NCI-H526 (cell line): ENCODE measurements around the gene FUT6.

Source experiments
- DNase-seq, 2 experiments: peaks; one replicate each; lab custom pipeline; 2025; lab: John Stamatoyannopoulos, UW

Gene FUT6

DNA sequence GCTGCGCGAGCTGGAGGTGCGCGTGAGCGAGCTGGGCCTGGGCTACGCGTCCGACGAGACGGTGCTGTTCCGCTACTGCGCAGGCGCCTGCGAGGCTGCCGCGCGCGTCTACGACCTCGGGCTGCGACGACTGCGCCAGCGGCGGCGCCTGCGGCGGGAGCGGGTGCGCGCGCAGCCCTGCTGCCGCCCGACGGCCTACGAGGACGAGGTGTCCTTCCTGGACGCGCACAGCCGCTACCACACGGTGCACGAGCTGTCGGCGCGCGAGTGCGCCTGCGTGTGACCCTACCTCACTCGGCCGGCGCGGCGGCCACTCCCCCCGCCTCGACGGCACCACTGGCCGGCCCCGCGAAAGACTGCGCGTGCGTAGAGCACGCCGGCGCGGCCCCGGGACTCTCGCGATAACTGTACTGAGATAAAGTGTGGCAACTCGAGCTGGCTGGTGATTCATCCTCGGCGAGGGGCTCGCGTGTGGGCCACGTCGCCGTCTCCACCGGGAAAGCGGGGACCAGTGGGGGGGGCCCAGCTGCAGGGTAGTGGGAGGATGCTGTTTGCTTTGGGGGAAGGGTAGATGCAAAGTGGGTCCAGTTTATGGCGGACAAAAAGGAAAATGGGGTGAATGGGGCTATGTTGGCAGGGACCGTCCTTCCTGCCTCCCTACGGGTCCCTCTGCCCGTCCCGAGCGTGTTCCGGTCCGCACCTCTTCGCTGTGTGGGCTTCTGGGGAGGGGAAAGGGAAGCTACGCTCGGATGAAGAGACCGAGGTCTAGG lies 11.4 kb downstream of the FUT6 start:
- peak; percentile 51 to 94 for DNase-seq

DNA sequence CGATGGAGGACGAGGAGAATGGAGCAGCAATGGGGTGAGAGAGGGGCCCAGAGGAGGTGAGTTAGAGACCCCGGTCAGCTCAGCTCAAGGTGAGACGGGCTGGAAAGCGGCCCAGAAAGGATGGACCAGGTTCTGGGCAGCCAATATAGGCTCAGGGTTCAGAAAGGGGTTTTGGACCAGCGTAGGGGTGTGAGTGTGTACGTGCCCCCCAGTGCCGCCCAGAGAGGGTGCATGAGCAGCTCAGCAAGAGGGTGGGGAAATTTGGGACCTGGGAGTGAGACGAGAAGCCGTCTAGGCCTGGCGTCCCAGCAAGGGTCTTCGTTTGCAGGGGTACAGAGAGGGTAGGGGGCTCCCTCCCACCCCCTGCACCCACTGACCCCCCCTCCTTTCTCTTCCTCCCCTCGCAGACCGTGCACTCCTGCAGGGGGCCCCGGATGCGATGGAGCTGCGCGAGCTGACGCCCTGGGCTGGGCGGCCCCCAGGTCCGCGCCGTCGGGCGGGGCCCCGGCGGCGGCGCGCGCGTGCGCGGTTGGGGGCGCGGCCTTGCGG lies 12.1 kb downstream of the FUT6 start:
- DNase-seq, result no peak

DNA sequence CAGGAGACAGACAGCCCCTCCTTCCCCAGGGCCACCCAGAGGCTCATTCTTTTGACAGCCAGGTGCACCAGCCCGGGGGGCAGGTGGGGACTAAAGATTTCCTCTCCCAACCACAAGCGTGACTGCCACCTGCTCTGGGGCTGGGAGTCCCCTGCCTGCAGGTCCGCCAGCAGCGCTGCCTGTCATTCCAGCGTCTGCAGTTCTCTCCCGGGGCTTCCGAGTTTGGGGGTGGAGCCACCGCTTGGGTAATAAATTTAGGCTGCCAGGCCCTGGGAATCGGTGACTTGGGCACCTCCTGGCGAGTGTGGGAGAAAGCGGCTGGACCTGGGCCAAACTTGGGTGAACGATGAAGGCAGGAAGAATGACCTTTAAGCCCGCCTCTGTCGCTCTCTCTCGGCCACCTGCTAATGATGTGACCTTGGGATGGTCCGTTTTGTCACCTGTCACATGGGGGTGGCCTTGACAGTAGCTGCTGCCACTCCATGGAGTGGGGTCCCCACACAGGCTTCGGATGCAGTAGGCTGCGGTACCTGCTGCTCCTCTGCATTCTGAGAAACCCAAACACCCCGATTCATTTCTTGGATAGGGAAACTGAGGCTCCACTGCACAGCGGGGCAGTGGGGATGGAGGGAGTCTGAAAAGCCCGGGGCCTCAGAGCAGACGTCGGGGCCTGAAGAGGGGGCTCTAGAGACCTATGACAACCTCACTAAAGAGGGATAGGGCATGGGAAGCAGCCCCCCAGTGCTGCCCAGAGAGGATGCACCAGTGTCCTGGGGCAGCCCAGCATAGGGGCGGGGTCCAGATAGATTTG lies 12.8 kb downstream of the FUT6 start:
- peak; percentile 66 to 91 for DNase-seq

DNA sequence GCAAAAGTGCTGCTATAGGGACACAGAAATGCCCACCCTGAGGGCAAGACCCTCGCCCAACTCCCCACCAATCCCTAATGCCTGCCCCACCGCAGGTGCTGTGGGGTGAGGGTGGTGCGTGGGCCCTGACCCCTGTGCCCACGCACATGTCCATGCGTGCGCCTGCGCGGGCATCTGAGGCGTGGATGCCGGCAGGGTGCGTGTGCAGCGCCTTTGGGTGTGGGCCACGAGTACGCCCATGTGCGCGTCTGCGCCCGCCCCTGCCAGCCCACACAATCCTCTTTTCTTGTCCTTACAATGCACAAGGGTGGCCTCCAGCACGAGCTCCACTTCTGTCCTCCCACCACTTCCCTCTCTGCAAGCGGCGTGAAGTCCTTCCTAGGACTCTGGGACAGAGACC lies 14.3 kb downstream of the FUT6 start:
- DNase-seq, result no peak

DNA sequence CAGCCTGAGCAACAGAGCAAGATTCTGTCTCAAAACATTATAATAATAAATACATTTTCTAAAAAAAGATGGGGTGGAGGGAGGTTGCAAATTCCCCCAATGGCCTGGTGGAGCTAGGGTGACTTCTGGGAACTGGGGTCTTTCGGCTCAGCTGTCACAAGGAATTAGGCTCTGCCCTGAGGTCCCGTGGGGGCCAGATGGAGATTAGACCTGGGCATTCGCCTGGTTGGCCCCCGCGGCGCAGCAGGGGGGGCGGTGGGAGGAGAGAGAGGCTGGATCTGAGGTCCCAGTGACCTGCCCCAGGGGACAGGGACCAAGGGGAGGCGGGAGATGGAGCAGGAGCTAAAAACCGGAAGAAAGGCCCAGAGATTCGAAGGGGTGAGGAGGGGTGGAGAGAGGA lies 14.8 kb downstream of the FUT6 start:
- DNase-seq, result no peak

DNA sequence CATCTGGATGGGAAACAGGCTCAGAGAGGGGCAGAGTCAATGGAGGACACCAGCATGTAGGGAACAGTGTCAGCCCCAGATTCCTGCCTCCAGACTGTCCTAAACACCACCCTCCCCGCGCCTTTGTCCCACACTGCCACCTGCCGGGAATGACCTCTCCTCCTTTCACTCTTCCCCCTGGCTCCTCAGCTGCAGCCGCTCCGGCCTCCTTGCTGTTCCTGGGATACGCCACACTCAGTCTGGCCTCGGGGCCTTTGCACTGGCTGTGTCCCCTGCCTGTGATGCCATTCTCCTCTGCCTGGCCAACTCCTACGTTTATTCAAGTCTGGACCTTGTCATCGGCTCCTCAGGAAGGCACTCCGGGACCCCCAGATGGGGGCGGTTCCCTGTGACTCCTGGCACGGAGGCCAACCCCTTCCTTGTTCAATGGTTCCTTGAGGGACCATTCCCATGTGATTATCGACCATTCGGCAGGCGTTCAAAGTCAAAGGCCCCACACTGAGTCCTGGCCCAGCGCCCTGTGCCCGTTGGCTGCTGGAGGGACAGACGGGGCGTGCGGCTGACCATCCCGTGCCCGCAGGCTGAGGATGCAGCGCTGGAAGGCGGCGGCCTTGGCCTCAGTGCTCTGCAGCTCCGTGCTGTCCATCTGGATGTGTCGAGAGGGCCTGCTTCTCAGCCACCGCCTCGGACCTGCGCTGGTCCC lies 15.8 kb downstream of the FUT6 start:
- peak in 1 of 2 experiments; percentile 60 for DNase-seq

DNA sequence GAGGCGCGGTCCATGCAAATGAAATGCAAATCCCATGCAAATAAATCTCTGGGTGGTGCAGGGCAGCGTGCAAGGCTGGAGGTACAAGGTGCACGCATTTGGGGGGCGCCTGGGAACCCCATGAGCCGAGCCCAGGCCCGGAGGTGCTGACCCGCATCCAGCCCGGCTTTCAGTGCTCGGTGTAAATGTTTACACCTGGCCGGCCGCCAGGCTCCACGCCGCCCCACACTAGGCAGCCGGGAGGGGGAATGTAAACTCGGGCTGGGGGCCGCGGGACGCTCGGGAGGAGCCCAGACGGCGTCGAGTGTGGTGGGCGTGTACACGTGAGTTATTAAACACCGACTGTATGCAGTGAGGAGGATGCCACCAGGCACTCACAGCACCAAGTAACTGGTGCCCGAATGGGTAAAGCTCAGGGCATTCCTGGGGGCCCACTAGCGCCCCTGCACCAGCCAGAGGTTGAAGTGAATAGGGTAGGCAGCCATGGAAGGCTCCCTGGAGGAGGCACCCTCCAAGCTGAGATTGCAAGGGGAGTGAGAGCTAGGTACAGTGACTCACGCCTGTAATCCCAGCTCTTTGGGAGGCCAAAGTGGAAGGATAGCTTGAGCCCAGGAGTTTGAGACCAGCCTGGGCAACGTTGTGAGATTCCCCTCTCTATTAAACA lies 17.2 kb downstream of the FUT6 start:
- DNase-seq, result peak; percentile 74 to 82

DNA sequence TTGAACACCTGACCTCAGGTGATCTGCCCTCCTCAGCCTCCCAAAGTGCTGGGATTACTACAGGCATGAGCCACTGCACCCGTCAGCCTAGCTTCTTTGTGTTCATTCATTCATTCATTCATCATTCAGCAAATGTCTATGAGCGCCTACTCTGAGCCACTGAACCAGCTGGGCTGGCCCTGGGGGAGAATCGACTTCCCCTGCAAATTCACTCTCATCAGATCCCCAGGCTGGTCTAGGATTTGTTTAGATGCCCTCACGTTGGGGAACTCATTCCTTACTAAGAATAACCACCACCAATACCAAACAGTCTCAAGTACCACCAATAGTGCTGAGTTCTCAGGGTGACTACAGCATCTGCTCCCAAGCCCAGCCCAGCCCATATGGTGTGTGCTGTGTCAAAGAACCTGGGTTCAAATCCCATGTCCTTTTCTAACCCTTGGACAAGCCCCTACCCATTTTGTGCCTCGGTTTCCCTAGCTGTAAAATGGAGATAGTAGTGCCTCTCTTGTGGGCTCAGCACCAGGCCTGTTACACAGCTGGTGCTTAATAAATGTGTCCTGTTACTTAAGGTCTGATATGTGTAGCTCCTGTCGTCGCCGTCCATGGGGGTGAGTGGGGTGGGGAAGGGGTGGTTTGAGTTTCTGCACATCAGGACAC lies 17.9 kb downstream of the FUT6 start:
- DNase-seq, result no peak

DNA sequence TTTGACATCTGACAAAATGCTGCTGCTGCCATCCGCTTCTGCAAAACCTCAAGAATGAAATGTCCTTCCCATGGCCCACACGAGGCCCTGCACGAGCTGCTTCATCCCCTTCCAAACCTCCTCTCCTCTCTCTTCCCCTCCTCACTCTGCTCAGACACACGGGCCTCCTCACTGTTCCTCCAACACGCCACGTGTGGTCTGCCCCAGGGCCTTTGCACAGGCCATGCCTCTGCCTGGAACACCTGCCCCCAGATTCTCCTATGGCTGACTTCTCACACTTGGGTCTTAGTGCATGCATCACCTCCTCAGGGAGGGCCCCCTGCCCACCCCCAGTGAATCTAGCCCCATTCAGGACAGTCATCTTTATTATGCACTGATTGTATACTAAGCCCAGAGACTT lies 18.7 kb downstream of the FUT6 start:
- DNase-seq, result no peak

DNA sequence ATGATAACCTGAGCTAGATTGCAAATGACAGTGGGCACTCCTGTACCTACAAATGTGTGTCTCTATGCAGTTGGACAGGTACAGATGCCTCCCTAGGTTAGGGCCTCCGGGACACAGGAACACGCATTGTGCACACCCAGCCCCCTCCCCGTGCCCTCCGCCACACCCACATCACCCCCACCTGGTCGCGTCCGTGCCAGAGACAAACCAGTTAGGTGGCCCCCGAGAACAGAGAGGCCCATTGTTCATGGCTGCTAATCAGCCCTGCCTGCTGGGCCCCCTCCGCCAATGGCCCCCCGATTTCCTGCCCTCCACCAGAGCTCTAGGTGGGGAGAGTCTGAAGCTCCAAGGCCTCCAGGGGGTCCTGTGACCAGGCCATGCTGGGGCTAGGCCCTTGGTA lies 20.9 kb downstream of the FUT6 start:
- peak in 1 of 2 experiments; percentile 24 for DNase-seq

DNA sequence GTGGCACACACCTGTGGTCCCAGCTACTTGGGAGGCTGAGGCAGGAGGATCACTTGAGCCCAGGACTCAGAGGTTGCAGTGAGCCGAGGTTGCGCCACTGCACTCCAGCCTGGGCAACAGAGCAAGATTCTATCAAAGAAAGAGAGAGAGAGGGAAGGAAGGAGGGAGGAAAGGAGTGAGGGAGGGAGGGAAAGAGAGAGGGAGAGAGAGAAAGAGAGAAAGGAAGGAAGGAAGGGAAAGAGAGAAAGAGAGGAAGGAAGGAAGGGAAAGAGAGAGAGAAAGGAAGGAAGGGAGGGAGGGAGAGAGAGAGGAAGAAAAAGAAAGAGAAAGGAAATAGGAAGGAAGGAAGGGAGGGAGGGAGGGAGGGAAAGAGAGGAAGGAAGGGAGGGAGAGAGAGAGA lies 22.3 kb downstream of the FUT6 start:
- DNase-seq, result no peak

DNA sequence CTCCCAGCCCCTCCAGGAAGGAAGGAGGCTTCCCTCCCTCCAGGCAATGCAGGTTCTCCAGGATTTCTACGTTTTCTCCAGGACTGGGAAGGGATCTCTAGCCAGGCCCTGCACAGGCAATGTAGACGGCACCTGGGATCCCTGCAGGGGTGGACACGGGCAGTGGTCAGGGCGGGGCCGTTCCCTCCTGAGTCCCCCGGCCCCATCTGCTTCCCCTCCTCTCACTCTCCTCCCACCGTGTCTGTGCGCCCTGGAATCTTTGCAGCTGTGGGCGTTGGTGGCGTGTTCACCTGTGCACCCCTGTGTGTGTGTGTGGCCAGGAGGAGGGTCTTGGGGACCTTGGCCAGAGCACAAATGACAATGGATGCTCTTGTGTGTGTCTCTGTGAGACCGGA lies 24.7 kb downstream of the FUT6 start:
- DNase-seq, result no peak

DNA sequence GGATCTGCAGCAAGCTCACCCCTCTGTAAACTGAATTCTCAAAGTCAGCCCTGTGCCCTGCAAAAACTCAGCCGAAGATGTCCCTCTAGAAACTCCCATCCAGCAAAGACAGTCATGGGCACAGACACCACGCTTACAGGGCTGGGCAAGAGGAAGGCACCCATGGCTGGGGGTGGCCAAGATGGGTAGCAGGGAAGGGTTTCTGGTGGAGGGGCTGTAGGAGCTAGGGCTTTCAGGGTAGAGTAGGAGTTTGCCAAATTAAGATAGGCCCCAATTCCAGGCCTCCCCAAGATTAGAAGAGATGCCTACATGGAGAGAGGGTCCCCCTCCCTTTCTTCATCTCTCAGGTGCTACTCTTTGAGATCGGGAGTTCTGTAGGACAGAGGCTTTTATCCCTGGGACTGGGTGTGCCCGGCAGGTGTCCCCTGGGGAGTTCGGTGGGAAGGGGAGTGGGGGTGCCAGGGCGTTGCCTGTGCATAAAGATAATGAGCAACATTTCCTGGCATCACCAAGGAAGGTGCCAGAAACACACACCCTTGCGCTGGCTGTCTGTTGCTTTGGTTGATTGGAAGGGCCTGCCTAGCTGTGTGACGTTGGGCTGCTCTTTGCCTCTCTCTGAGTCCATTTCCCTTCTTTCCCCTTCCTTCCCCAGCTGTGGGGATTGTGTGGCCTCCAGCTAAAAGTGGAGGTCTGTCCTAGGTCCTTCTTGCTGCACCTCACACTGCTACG lies 25.2 kb downstream of the FUT6 start:
- DNase-seq, result peak in 1 of 2 experiments; percentile 33

DNA sequence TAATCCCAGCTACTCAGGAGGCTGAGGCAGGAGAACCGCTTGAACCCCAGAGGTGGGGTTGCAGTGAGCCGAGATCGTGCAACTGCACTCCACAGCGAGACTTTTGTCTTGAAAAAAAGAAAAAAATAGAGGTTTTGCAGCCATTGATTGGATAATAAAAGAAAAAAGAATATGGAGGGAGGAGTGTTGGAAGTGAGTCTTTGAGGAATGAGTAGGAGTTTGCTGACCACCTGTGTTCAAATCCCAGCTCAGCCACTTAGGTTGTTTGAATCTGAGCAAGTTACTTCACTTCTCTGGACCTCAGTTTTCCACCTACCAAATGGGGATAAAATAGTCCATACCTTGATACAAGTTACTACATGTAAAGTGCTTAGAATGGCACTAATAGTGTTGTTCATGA lies 28.4 kb downstream of the FUT6 start:
- DNase-seq, result no peak

DNA sequence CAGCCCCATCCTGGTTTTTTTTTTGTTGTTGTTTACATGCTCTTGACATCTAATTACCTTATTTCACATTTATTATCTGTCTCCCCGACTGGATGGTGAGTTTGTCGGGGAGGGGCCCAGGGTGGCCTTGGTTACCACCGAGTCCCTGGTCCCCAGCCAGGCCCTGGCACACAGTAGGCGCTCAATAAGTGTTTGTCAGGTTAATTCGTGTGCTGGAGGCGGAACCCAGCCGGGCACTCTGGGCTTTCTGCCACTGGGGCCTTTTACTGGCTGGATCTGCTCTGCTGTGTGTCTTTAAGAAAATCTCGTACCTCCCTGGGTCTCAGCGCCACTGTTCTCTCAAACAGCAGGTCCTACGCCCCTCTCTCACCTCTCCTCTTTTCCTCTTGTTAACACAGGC lies 30.0 kb downstream of the FUT6 start:
- no peak for DNase-seq

DNA sequence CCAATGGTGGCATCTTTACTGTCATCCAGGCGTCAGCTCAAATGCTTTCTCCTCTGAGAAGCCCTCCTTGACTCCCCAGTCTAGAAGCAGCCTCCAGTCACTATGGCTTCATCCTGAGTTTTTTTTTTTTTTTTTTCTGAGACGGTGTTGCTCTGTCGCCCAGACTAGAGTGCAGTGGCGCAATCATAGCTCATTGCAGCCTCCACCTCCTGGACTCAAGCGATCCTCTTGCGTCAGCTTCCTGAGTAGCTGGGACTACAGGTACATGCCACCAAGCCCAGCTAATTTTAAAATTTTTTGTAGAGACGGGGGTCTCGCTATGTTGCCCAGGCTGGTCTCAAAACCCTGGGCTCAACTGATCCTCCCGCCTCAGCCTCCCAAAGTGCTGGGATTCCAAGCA lies 30.4 kb downstream of the FUT6 start:
- no peak for DNase-seq

DNA sequence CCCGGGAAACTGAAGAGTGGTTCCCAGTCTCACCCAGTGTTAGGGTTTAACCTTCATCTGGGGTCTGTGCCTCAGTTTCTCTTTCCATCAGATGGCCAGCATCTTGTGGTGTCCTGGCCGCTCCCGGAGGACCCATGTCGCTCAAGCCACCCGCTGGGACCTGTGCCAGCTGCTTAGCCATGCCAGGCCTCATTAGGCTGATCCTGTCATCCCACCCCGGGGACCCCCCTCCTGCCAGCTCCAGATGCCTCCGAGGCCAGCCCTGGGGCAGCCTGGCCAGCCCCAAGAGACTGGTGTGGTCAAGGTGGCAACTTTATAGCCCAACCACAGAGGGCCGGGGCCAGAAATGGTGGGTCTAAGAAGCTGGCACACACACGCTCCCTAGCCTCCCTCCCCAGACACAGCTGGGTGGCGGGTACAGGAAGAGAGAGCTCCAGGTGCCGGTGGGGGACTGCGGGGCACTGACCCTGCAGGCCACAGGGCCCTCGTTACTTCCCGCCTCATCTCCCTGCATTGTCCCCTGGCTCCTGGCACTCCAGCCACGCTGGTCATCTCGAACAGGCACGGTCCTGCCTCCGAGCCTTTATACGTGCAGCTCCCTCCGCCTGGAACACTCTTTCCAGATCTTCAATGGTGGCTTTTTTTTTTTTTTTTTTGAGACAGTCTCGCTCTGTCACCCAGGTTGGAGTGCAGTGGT lies 31.2 kb downstream of the FUT6 start:
- no peak for DNase-seq

DNA sequence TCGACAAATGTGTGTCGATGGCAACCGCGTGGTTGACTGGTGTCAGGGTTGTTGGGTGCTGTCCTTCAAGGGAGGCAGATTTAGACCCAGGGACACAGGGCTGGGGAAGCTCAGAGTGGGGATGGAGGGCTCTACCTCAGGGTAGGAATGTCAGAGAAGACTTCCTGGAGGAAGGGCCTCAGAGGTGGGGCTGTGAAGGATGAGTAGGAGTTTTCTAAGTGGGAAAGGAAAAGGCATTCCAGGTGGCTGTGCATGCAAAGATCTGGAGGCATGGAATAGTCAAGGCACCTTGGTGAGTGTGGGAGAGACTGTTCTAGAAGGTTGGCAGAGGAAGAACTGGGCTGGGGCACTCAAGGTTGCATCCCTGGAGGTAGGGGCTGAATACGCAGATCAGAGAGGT lies 32.6 kb downstream of the FUT6 start:
- no peak for DNase-seq

DNA sequence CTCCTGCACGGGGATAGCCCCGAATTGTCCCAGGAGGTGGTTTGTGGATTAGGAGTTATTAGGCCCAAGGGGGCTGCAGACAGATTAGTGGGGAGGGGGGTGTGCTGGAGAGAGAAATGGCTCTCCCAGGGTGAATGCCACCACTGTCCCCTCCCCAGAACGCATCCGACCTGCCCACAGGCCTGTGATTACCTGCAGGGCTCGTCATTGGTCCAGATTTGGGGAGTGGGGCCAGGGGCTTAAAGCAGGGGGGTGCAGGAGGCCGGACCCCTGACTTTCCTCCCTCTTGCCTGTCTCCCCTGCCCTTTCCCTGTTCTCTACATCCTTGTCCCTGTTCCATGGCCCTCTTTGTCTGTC lies 33.4 kb downstream of the FUT6 start:
- DNase-seq, result no peak

DNA sequence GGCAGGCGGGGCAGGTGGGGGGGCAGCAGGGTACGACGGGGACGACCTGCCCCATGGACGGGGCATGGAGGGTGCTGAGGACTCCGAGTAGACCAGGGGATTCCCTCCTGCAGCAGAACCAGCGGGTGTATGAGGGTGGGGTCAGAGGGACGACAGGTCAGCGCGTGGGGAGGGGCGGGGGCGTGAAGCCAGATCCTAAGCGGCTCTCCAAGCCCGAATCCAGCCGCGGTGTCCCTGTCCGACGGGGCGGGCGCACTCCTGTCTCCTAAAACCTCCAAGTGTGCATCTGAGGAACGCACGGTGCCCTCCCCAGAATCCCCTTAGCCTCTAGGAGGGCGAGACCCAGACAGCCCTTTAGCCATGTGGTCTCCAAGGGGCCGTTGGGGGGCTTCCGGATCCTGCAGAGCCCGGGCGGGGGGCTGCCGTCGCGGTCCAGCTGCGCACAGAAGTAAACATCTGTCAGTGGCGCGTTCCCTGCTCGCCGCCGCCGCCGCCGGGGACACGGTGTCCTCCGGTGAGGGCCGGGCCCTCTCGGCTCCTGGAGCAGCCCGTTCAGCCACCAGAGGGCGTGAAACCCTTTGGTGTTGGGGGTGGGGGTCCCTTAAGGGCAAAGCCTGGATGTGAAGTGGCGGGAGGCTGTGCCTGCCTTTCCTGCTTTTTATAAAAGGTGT lies 33.9 kb downstream of the FUT6 start:
- DNase-seq, result peak; percentile 45 to 87
